Measurements from ENCODE around the gene UCP3. TPM values are rescaled to one million over a fixed set of nuclear protein-coding genes. Genes with fewer than 3 reads are reported as not detected.

UCP3 gene
- total RNA-seq, 1 donor from 2014 or later: 0.06 TPM

- H3K4me3 ChIP-seq (ENCODE audit: low read depth, low read length): peak overlapping the region; percentile 76
- TF ChIP-seq, protein P1, sequence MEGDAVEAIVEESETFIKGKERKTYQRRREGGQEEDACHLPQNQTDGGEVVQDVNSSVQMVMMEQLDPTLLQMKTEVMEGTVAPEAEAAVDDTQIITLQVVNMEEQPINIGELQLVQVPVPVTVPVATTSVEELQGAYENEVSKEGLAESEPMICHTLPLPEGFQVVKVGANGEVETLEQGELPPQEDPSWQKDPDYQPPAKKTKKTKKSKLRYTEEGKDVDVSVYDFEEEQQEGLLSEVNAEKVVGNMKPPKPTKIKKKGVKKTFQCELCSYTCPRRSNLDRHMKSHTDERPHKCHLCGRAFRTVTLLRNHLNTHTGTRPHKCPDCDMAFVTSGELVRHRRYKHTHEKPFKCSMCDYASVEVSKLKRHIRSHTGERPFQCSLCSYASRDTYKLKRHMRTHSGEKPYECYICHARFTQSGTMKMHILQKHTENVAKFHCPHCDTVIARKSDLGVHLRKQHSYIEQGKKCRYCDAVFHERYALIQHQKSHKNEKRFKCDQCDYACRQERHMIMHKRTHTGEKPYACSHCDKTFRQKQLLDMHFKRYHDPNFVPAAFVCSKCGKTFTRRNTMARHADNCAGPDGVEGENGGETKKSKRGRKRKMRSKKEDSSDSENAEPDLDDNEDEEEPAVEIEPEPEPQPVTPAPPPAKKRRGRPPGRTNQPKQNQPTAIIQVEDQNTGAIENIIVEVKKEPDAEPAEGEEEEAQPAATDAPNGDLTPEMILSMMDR (conservative IDR thresholded peaks at IDR 0.05; ENCODE audit: low read depth, low read length): no peak
- peak; percentile 26 for DNase-seq (ENCODE audit: low read depth)
These were observed 25.7 kb downstream of the UCP3 start for GRCh38 chr11:73982990-73983740.

GRCh38 chr11:73982595-73982989 is 26.3 kb downstream of the UCP3 start, which contains the start of gene UCP2:
TSS of gene UCP2 (minus strand) at chr11:73982843. CDS start at chr11:73978378, 4,465 bp downstream.
- peak within 1 kb of the TSS; percentile 76 for H3K4me3 ChIP-seq (ENCODE audit: low read depth, low read length)
- TF ChIP-seq, protein P1 (conservative IDR thresholded peaks at IDR 0.05; ENCODE audit: low read depth, low read length): no peak
- DNase-seq (ENCODE audit: low read depth): no peak

DNA sequence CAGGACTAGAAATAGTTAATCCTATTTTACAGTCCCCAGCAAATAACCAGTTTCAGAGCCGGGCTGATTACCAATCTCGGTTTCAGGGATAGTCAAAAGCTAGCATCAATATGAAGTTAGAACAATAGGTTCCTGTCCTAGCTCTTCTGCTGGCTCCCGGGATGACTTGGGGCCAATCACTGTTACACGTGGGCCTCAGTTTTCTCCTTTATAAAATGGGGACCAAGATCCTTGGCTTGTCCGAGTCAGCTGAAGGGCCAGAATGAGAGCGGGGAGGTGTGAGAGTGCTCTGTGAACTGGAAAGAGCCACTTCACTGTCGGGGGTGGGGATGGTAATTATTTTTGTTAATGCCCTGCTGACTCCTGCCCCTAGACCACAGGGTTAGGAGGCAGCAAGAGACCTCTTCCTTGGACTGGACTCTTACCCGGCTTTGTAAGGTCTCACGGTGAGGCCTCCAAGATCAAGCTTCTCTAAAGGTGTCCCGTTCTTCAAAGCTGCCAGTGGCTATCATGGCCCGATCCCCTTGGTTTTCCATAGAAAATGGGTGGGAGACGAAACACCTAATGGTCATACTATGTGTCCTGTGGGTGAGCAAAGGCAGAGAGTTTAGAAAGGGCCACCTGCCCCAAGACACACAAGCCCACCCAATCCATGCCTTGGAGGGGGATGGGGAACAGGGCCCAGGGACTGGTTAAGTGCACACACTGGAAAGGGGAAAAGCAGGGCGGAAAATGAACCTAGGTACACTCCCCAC is 27.7 kb downstream of the UCP3 start:
- H3K4me3 ChIP-seq (ENCODE audit: low read depth, low read length): no peak overlapping the region
- TF ChIP-seq, protein P1 (conservative IDR thresholded peaks at IDR 0.05; ENCODE audit: low read depth, low read length): no peak
- no peak for DNase-seq (ENCODE audit: low read depth)

- TF ChIP-seq, protein P1 (conservative IDR thresholded peaks at IDR 0.05; ENCODE audit: low read depth, low read length): no peak
- H3K4me3 ChIP-seq (ENCODE audit: low read depth, low read length): no peak overlapping the region
- DNase-seq (ENCODE audit: low read depth): no peak
These were observed 28.6 kb downstream of the UCP3 start for GRCh38 chr11:73980001-73980961.

DNA sequence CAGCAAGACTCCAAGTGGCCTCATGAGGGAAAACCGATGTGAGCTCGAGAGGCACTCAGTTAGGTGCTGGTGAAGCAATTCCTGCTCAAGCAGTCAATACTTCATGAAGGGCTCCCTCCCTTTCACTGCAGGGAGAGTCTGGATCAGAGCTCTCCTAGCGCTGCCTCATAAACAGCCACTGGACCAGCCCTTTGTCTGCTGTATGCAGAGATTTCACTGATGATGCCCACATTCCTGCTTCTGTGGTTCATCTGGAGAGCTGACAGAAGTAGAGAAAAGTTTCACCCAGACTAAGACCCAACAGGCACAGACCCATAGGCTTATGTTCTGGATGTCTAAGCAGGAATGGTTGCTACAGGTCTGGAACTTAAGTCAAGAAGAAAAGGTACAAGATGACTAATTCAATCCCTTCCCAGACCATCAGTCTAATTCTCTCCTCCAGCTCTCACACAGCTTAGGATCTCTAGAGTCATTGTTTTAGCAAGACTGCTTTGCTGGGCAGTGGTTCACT is 30.3 kb downstream of the UCP3 start:
- no peak overlapping the region for H3K4me3 ChIP-seq (ENCODE audit: low read depth, low read length)
- no peak for DNase-seq (ENCODE audit: low read depth)
- TF ChIP-seq, protein P1 (conservative IDR thresholded peaks at IDR 0.05; ENCODE audit: low read depth, low read length): no peak

DNA sequence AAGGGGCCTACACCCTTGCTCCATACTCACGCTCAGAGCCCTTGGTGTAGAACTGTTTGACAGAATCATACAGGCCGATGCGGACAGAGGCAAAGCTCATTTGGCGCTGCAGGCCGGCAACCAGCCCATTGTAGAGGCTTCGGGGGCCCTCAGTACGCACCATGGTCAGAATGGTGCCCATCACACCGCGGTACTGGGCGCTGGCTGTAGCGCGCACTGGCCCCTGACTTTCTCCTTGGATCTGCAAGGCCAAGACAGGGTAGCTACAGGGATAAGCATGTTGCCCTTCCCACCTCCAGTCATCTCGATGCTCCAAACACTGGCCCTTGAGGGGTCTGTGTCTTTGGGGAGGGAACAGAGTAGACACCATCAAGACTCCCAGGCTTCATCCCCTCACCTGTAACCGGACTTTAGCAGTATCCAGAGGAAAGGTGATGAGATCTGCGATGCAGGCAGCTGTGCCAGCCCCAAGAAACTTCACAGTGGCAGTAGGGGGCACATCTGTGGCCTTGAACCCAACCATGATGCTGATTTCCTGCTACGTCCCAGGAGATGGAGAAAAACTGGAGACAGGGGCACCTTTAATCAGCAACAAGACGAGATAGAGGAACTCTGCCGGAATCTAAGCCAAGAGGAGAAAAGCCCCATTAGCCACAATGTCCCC is 30.9 kb downstream of the UCP3 start:
- H3K4me3 ChIP-seq (ENCODE audit: low read depth, low read length): no peak overlapping the region
- DNase-seq (ENCODE audit: low read depth): no peak
- TF ChIP-seq, protein P1 (conservative IDR thresholded peaks at IDR 0.05; ENCODE audit: low read depth, low read length): no peak
